H1 (cell line): ENCODE measurements around the gene DAB2IP. TPM values are rescaled to one million over a fixed set of nuclear protein-coding genes. Genes with fewer than 3 reads are reported as not detected.

Experiments
- CTCF ChIA-PET: fragments of 300-600 bp; sonication (Branson Sonifier 250); formaldehyde crosslinking; loops from one replicate; lab custom pipeline; 2021; ENCODE audit not compliant: partially characterized antibody; lab: Charles Lee
- POLR2A ChIA-PET: fragments of 300-600 bp; sonication (Branson Sonifier 250); formaldehyde crosslinking; loops from one replicate; lab custom pipeline; 2021; ENCODE audit warnings: inconsistent platforms; ENCODE audit not compliant: partially characterized antibody; lab: Charles Lee
- DNase-seq, 2 experiments: peaks; one replicate each; pipeline versions ENCODE4 v3.0.0 to v3.0.0-alpha.2; 2010 to 2022; ENCODE audit warnings: low spot score in 2 of 2, low read depth in 1 of 2, mixed read lengths in 1 of 2
- FAIRE-seq: peaks from 2 replicates; lab custom pipeline; 2011; peaks lifted over from hg19 to GRCh38; lab: Jason Lieb, UNC
- H2AFZ ChIP-seq: 2 replicates; pipeline ENCODE4 v1.8.1; 2012; ENCODE audit warnings: low read length, inconsistent platforms
- H2AK5ac ChIP-seq: 2 replicates; pipeline ENCODE4 v1.6.1; 2013; ENCODE audit warnings: low read depth, low read length
- H2BK120ac ChIP-seq: replicated peaks from 2 replicates; pipeline ENCODE3; 2013; ENCODE audit warnings: low read depth, low read length, inconsistent platforms
- H2BK12ac ChIP-seq: 2 replicates; pipeline ENCODE4 v1.6.1; 2013; ENCODE audit warnings: low read depth, low read length
- H2BK15ac ChIP-seq: 2 replicates; pipeline ENCODE4 v1.6.1; 2013; ENCODE audit warnings: low read length
- H2BK20ac ChIP-seq: 2 replicates; pipeline ENCODE4 v1.6.1; 2013; ENCODE audit warnings: low read length
- H2BK5ac ChIP-seq: 2 replicates; pipeline ENCODE4 v1.6.1; 2013; ENCODE audit warnings: low read depth, low read length
- H3K14ac ChIP-seq: 2 replicates; pipeline ENCODE4 v1.6.1; 2013; ENCODE audit warnings: inconsistent platforms; ENCODE audit not compliant: insufficient read length
- H3K18ac ChIP-seq: 2 replicates; pipeline ENCODE4 v1.6.1; 2013; ENCODE audit warnings: low read length; ENCODE audit errors: extremely low read depth
- H3K23ac ChIP-seq: 2 replicates; pipeline ENCODE4 v1.6.1; 2013; ENCODE audit warnings: inconsistent platforms; ENCODE audit not compliant: insufficient read length
- H3K23me2 ChIP-seq: 2 replicates; pipeline ENCODE4 v1.6.1; 2013; ENCODE audit warnings: low read depth, low read length
- H3K27ac ChIP-seq: 2 replicates; pipeline ENCODE4 v1.6.1; 2011; ENCODE audit warnings: low read depth, low read length, inconsistent platforms
- H3K27me3 ChIP-seq, 4 experiments: replicated peaks in 1 of 4; 1 replicate in 1 of 4; 2 replicates in 3 of 4; pipeline versions ENCODE4 v1.6.1 to v1.8.1; 2011 to 2013; ENCODE audit warnings: low read length in 3 of 4, mild to moderate bottlenecking in 3 of 4, inconsistent platforms in 2 of 4, mixed read lengths in 2 of 4, moderate library complexity in 1 of 4; ENCODE audit not compliant: control insufficient read depth in 3 of 4, insufficient read depth in 3 of 4; ENCODE audit errors: extremely low read depth in 1 of 4
- H3K36me3 ChIP-seq, 4 experiments: 2 replicates each; pipeline versions ENCODE4 v1.6.1 to v1.8.1; 2011 to 2013; ENCODE audit warnings: mild to moderate bottlenecking in 4 of 4, low read length in 3 of 4, moderate library complexity in 2 of 4, control low read depth in 1 of 4, inconsistent platforms in 1 of 4; ENCODE audit not compliant: insufficient read depth in 4 of 4, control insufficient read depth in 2 of 4
- H3K4ac ChIP-seq: replicated peaks from 2 replicates; pipeline ENCODE3; 2013; ENCODE audit warnings: low read length, low read depth, mixed read lengths, inconsistent platforms; ENCODE audit not compliant: insufficient read length
- H3K4me1 ChIP-seq, 4 experiments: replicated peaks in 1 of 4; 1 replicate in 1 of 4; 2 replicates in 3 of 4; pipeline versions ENCODE4 v1.6.1 to v1.8.1; 2011 to 2013; ENCODE audit warnings: low read length in 3 of 4, inconsistent platforms in 2 of 4, mixed read lengths in 1 of 4; ENCODE audit not compliant: insufficient read depth in 4 of 4, control insufficient read depth in 3 of 4
- H3K4me2 ChIP-seq, 2 experiments: 2 replicates each; pipeline versions ENCODE4 v1.6.1 to v1.8.1; 2011 to 2013; ENCODE audit warnings: low read depth in 2 of 2, low read length in 2 of 2, control low read depth in 1 of 2, inconsistent platforms in 1 of 2, mild to moderate bottlenecking in 1 of 2; ENCODE audit not compliant: insufficient read depth in 1 of 2
- H3K4me3 ChIP-seq, 4 experiments: fragments of 200-600, 300-600 bp in 1 of 4; sonication (generic), shearing (Covaris generic), sonication (Bioruptor Twin) in 1 of 4; 2 replicates each; pipeline versions ENCODE4 v1.5.1 to v1.8.1; 2011 to 2016; ENCODE audit warnings: low read length in 4 of 4, low read depth in 3 of 4, control low read depth in 2 of 4, inconsistent platforms in 2 of 4, mild to moderate bottlenecking in 2 of 4, mixed read lengths in 1 of 4, moderate library complexity in 1 of 4; ENCODE audit not compliant: insufficient read depth in 2 of 4; ENCODE audit errors: extremely low read depth in 1 of 4
- H3K56ac ChIP-seq: replicated peaks from 2 replicates; pipeline ENCODE3; 2013; ENCODE audit warnings: low read depth, mild to moderate bottlenecking, mixed read lengths, low read length, inconsistent platforms; ENCODE audit not compliant: insufficient read length
- H3K79me1 ChIP-seq: 2 replicates; pipeline ENCODE4 v1.6.1; 2013; ENCODE audit warnings: low read depth, low read length, control low read depth
- H3K79me2 ChIP-seq, 2 experiments: 2 replicates each; pipeline versions ENCODE4 v1.6.1 to v1.8.1; 2012 to 2013; ENCODE audit warnings: low read length in 2 of 2, mild to moderate bottlenecking in 2 of 2, inconsistent platforms in 1 of 2; ENCODE audit not compliant: insufficient read depth in 2 of 2, control insufficient read depth in 1 of 2
- H3K9ac ChIP-seq, 4 experiments: replicated peaks in 1 of 4; 1 replicate in 1 of 4; 2 replicates in 3 of 4; pipeline versions ENCODE4 v1.6.1 to v1.8.1; 2011 to 2013; ENCODE audit warnings: low read depth in 3 of 4, low read length in 3 of 4, control low read depth in 2 of 4, mild to moderate bottlenecking in 2 of 4, moderate library complexity in 2 of 4, inconsistent platforms in 1 of 4; ENCODE audit errors: extremely low read depth in 1 of 4
- H3K9me3 ChIP-seq, 2 experiments: 2 replicates each; pipeline versions ENCODE4 v1.6.1 to v1.8.1; 2012 to 2013; ENCODE audit warnings: mild to moderate bottlenecking in 2 of 2, moderate library complexity in 2 of 2, control low read depth in 1 of 2, inconsistent platforms in 1 of 2, low read depth in 1 of 2, low read length in 1 of 2, mixed read lengths in 1 of 2; ENCODE audit not compliant: insufficient read depth in 2 of 2
- H4K20me1 ChIP-seq, 2 experiments: replicated peaks in 1 of 2; 2 replicates each; pipeline versions ENCODE3 to v1.8.1; 2011 to 2013; ENCODE audit warnings: inconsistent platforms in 2 of 2, low read length in 2 of 2, mild to moderate bottlenecking in 1 of 2; ENCODE audit not compliant: insufficient read depth in 2 of 2, control insufficient read depth in 1 of 2
- H4K5ac ChIP-seq: 2 replicates; pipeline ENCODE4 v1.6.1; 2013; ENCODE audit warnings: low read length, low read depth, mixed read lengths, inconsistent platforms; ENCODE audit not compliant: insufficient read length
- H4K8ac ChIP-seq: 2 replicates; pipeline ENCODE4 v1.8.0; 2013; ENCODE audit warnings: mild to moderate bottlenecking, moderate library complexity, low read length, inconsistent platforms; ENCODE audit not compliant: insufficient read depth; ENCODE audit errors: extremely low read depth
- H4K91ac ChIP-seq: replicated peaks from 2 replicates; pipeline ENCODE3; 2013; ENCODE audit warnings: low read length, mixed read lengths, inconsistent platforms; ENCODE audit not compliant: insufficient read length
- BCL11A ChIP-seq, 2 experiments: IDR thresholded peaks; one replicate each; pipeline ENCODE4 v1.6.1; 2011; ENCODE audit warnings: low read depth in 2 of 2, low read length in 2 of 2, mild to moderate bottlenecking in 2 of 2
- CBX8 ChIP-seq: fragments of 300-800, 300-1000 bp; sonication (generic); IDR thresholded peaks from 2 replicates; pipeline ENCODE4 v1.7.1; 2016; ENCODE audit warnings: low read depth, low read length, borderline replicate concordance
- CREB1 ChIP-seq: IDR thresholded peaks from 2 replicates; pipeline ENCODE4 v1.6.1; 2012; ENCODE audit warnings: inconsistent platforms
- CTCF ChIP-seq, 3 experiments: IDR thresholded peaks; 1 replicate in 2 of 3; 2 replicates in 1 of 3; pipeline versions ENCODE4 v1.5.1 to v1.6.1; 2011; ENCODE audit warnings: low read length in 3 of 3, mild to moderate bottlenecking in 3 of 3, inconsistent platforms in 2 of 3, low read depth in 1 of 3, moderate library complexity in 1 of 3; ENCODE audit not compliant: insufficient read depth in 1 of 3; ENCODE audit errors: control extremely low read depth in 1 of 3
- E2F6 ChIP-seq: IDR thresholded peaks from 2 replicates; pipeline ENCODE4 v1.6.1; 2012; ENCODE audit warnings: inconsistent platforms
- GTF2F1 ChIP-seq: IDR thresholded peaks from 2 replicates; pipeline ENCODE4 v1.6.1; 2012; ENCODE audit warnings: low read depth, low read length, improper control_type of control experiment, borderline replicate concordance
- HDAC6 ChIP-seq: IDR thresholded peaks from one replicate; pipeline ENCODE4 v1.7.1; 2012; ENCODE audit warnings: low read depth, mild to moderate bottlenecking, inconsistent platforms, low read length, moderate library complexity
- RAD21 ChIP-seq, 2 experiments: IDR thresholded peaks in 1 of 2; conservative IDR thresholded peaks in 1 of 2; 2 replicates each; pipeline ENCODE4 v1.6.1; 2011; ENCODE audit warnings: low read depth in 2 of 2, low read length in 2 of 2, improper control_type of control experiment in 1 of 2, inconsistent platforms in 1 of 2, mild to moderate bottlenecking in 1 of 2, moderate library complexity in 1 of 2
- RNF2 ChIP-seq: fragments of 200-900, 300-1000 bp; sonication (generic); IDR thresholded peaks from 2 replicates; pipeline ENCODE4 v1.7.1; 2016; ENCODE audit warnings: borderline replicate concordance, low read depth, mild to moderate bottlenecking, antibody characterized with exemption, low read length; ENCODE audit not compliant: poor library complexity, severe bottlenecking; ENCODE audit errors: missing control alignments
- WGBS, 2 experiments: shearing (Covaris generic) in 1 of 2; methylation state at CpG; one replicate each; pipeline versions ENCODE4 v1.1.6 to v1.1.7; 2013 to 2015; ENCODE audit warnings: low lambda C conversion rate in 2 of 2, mixed read lengths in 2 of 2, inconsistent platforms in 1 of 2, low coverage in 1 of 2, missing lambda C conversion rate in 1 of 2; ENCODE audit not compliant: insufficient replicate concordance in 2 of 2, insufficient coverage in 1 of 2, insufficient read length in 1 of 2; ENCODE audit errors: extremely low coverage in 1 of 2, missing lambda C conversion rate in 1 of 2; 5-methylcytosine and 5-hydroxymethylcytosine counted together
- polyA plus RNA-seq, 7 experiments: library from polyadenylated mRNA; depleted of rRNA in 3 of 7; stranded (reverse) in 5 of 7; unstranded in 2 of 7; fragments of >200 nt in 5 of 7; fragments of 200-250 nt in 2 of 7; gene quantifications; 1 replicate in 5 of 7; 2 replicates in 1 of 7; 4 replicates in 1 of 7; pipeline versions ENCODE4 v1.2.1 to v1.2.3, GENCODE V29; 2011 to 2013; ENCODE audit warnings: missing spikeins in 2 of 7, mixed read lengths in 2 of 7
- total RNA-seq: library from RNA; stranded (reverse); fragmentation: NEBNext Ultra II Directional; extraction: Animal tissue kit (Norgen Biotek cat#: 25700); gene quantifications from 2 replicates; pipeline ENCODE4 v1.2.1, GENCODE V29; 2021

DAB2IP gene
- total and polyA plus RNA-seq, 2 of the 8 experiments (the other 6 are each of a cell fraction or from before 2014, with no cell fraction given): 19.7 to 39.5 TPM

- H2AFZ ChIP-seq: no peak overlapping the region
- 85% methylated on average over 1 of the region's 1 CpG; no CpG with 5 or more reads in 1 of the 2 experiments for WGBS, 2 experiments
- no peak overlapping the region for H3K23ac ChIP-seq
- H2BK20ac ChIP-seq: no peak overlapping the region
- H3K18ac ChIP-seq: no peak overlapping the region
- H3K14ac ChIP-seq: no peak overlapping the region
- peaks cover 4 to 12% (median 11%) of the 10 kb centered on the region in 4 experiments for H3K4me1 ChIP-seq
- no peak overlapping the region for H3K56ac ChIP-seq
- DNase-seq (no peak), FAIRE-seq (no peak)
- H3K4me2 ChIP-seq: no peak overlapping the region
- peaks cover 30 to 40% of the 10 kb centered on the region in 2 experiments for H4K20me1 ChIP-seq
- no peak overlapping the region for H3K4me3 ChIP-seq
- H3K4ac ChIP-seq: no peak overlapping the region
- CTCF ChIA-PET: interaction anchor here (0.6 to 34.8 kb wide), 30 partner anchors 8 to 293 kb away, joined by 3 to 670 read pairs (median 5); no protein-coding TSS in a partner anchor
- POLR2A ChIA-PET: no interaction called here
- peaks cover 0 to 5% (median 0%) of the 10 kb centered on the region in 4 experiments; a peak in 4 of 7 replicates for H3K27me3 ChIP-seq
- H3K79me2 ChIP-seq: peaks cover 0 to 17% of the 10 kb centered on the region in 2 experiments; a peak in 2 of 4 replicates
- no peak overlapping the region for H4K91ac ChIP-seq
- no peaks in the 10 kb centered on the region for H3K9me3 ChIP-seq
- no peaks in the 10 kb centered on the region; a peak in 1 of 8 replicates for H3K36me3 ChIP-seq
- H2BK12ac ChIP-seq: no peak overlapping the region
- H4K8ac ChIP-seq: no peak overlapping the region
- H3K23me2 ChIP-seq: peaks cover 9% of the 10 kb centered on the region; the same call in 1 of the 2 replicates
- TF ChIP-seq CREB1: no peak
- no peak for TF ChIP-seq RNF2
- TF ChIP-seq HDAC6: no peak
- TF ChIP-seq GTF2F1: no peak
- TF ChIP-seq E2F6: no peak
- TF ChIP-seq CTCF (IDR thresholded peaks at IDR 0.05; ENCODE audit: control extremely low read depth in 1 of 3, insufficient read depth in 1 of 3, low read depth in 1 of 3, low read length in 3 of 3): no peak
- no peak for TF ChIP-seq CBX8
- TF ChIP-seq RAD21 (IDR thresholded peaks at IDR 0.05 in 1 of 2, conservative IDR thresholded peaks at IDR 0.05 in 1 of 2; ENCODE audit: low read depth in 2 of 2, low read length in 2 of 2): no peak
- no peak for TF ChIP-seq BCL11A (IDR thresholded peaks at IDR 0.05; ENCODE audit: low read depth in 2 of 2, low read length in 2 of 2)
- no peak overlapping the region for H2BK15ac ChIP-seq
- H3K9ac ChIP-seq: no peak overlapping the region
- no peak overlapping the region for H2AK5ac ChIP-seq
- H4K5ac ChIP-seq: no peak overlapping the region
- H2BK5ac ChIP-seq: no peak overlapping the region
- H2BK120ac ChIP-seq: no peak overlapping the region
- H3K27ac ChIP-seq: no peak overlapping the region
- peaks cover 8% of the 10 kb centered on the region; the same call in 1 of the 2 replicates for H3K79me1 ChIP-seq
Observed at GRCh38 chr9:121696930-121697329, 45.5 kb downstream of the DAB2IP start.
